ENCODE data around the gene FBXW7.

FBXW7 gene

GRCh38 chr4:152321398-152321797 is 214.5 kb downstream of the FBXW7 start:
- no peak for DNase-seq

GRCh38 chr4:152316969-152317368 is 218.9 kb downstream of the FBXW7 start:
- no peak for DNase-seq

GRCh38 chr4:152310257-152310656 is 225.6 kb downstream of the FBXW7 start:
- no peak for DNase-seq

GRCh38 chr4:152309418-152309817 is 226.5 kb downstream of the FBXW7 start:
- no peak for DNase-seq

GRCh38 chr4:152308951-152309350 is 226.9 kb downstream of the FBXW7 start:
- no peak for DNase-seq

GRCh38 chr4:152307669-152308068 is 228.2 kb downstream of the FBXW7 start:
- no peak for DNase-seq

- DNase-seq: no peak
Observed at GRCh38 chr4:152306541-152306940, 229.4 kb downstream of the FBXW7 start.

GRCh38 chr4:152304220-152304619 is 231.7 kb downstream of the FBXW7 start:
- DNase-seq: no peak

- DNase-seq: no peak
Observed at GRCh38 chr4:152301381-152301780, 234.5 kb downstream of the FBXW7 start.

GRCh38 chr4:152299553-152299952 is 236.3 kb downstream of the FBXW7 start:
- no peak for DNase-seq

- no peak for DNase-seq
Observed at GRCh38 chr4:152296386-152296785, 239.5 kb downstream of the FBXW7 start.

GRCh38 chr4:152294765-152295164 is 241.1 kb downstream of the FBXW7 start:
- no peak for DNase-seq

GRCh38 chr4:152294331-152294730 is 241.6 kb downstream of the FBXW7 start:
- no peak for DNase-seq

GRCh38 chr4:152293527-152293926 is 242.4 kb downstream of the FBXW7 start:
- no peak for DNase-seq

GRCh38 chr4:152290366-152290921 is 245.4 kb downstream of the FBXW7 start:
- no peak for DNase-seq

GRCh38 chr4:152289941-152290340 is 246.0 kb downstream of the FBXW7 start:
- DNase-seq: no peak

- no peak for DNase-seq
Observed at GRCh38 chr4:152289541-152289940, 246.4 kb downstream of the FBXW7 start.

- DNase-seq: no peak
Observed at GRCh38 chr4:152283801-152284470, 252.0 kb downstream of the FBXW7 start.

- no peak for DNase-seq
Observed at GRCh38 chr4:152281822-152282221, 254.1 kb downstream of the FBXW7 start.

- no peak for DNase-seq
Observed at GRCh38 chr4:152281211-152281610, 254.7 kb downstream of the FBXW7 start.

- DNase-seq: no peak
Observed at GRCh38 chr4:152279234-152279566, 256.7 kb downstream of the FBXW7 start.

- DNase-seq: no peak
Observed at GRCh38 chr4:152278505-152279233, 257.2 kb downstream of the FBXW7 start.

- no peak for DNase-seq
Observed at GRCh38 chr4:152278172-152278504, 257.8 kb downstream of the FBXW7 start.

- DNase-seq: no peak
Observed at GRCh38 chr4:152277333-152277732, 258.6 kb downstream of the FBXW7 start.

GRCh38 chr4:152273343-152273742 is 262.5 kb downstream of the FBXW7 start:
- DNase-seq: no peak
